Subcutaneous adipose tissue (tissue), 4 donors: ENCODE data around the gene UBE2U. TPM values are rescaled to one million over a fixed set of nuclear protein-coding genes. Genes with fewer than 3 reads are reported as not detected.

Experiments used
- CTCF ChIP-seq: fragments of 450-650 bp; IDR thresholded peaks from one replicate; pipeline ENCODE4 v1.5.1; 2016; ENCODE audit warnings: low read depth, mild to moderate bottlenecking, control low read depth, antibody characterized with exemption, moderate library complexity
- total RNA-seq, 4 donors: library from RNA; depleted of rRNA; stranded (reverse); fragments of >200 nt; gene quantifications; one replicate each; pipeline ENCODE4 v1.1.0, GENCODE V29; 2016

Gene UBE2U
- total RNA-seq, 4 donors from 2014 or later, result not detected

GRCh38 chr1:64241069-64241468 is 37.6 kb downstream of the UBE2U start:
- no peak for TF ChIP-seq CTCF

- no peak for TF ChIP-seq CTCF
Observed at GRCh38 chr1:64242895-64243756, 39.7 kb downstream of the UBE2U start.

- no peak for TF ChIP-seq CTCF
Observed at GRCh38 chr1:64243757-64244080, 40.3 kb downstream of the UBE2U start.

- no peak for TF ChIP-seq CTCF
Observed at GRCh38 chr1:64245495-64245894, 42.1 kb downstream of the UBE2U start.

GRCh38 chr1:64246294-64246917 is 43.0 kb downstream of the UBE2U start:
- TF ChIP-seq CTCF, result no peak

- no peak for TF ChIP-seq CTCF
Observed at GRCh38 chr1:64248065-64248464, 44.6 kb downstream of the UBE2U start.

GRCh38 chr1:64251971-64252370 is 48.5 kb downstream of the UBE2U start:
- no peak for TF ChIP-seq CTCF
